NCI-H2029 treated with DMSO at 0.1 percent for 48 hours (cell line): ENCODE data around the gene NRG2.

Experiments
- DNase-seq: peaks from one replicate; lab custom pipeline; 2025; lab: John Stamatoyannopoulos, UW

Gene NRG2

GRCh38 chr5:139968547-139969261 is 74.4 kb downstream of the NRG2 start:
- DNase-seq: peak; percentile 57

GRCh38 chr5:139967353-139967752 is 75.7 kb downstream of the NRG2 start:
- DNase-seq: no peak

- DNase-seq: no peak
These were observed 76.2 kb downstream of the NRG2 start for GRCh38 chr5:139966856-139967255.

- no peak for DNase-seq
These were observed 78.0 kb downstream of the NRG2 start for GRCh38 chr5:139964994-139965565.

DNA sequence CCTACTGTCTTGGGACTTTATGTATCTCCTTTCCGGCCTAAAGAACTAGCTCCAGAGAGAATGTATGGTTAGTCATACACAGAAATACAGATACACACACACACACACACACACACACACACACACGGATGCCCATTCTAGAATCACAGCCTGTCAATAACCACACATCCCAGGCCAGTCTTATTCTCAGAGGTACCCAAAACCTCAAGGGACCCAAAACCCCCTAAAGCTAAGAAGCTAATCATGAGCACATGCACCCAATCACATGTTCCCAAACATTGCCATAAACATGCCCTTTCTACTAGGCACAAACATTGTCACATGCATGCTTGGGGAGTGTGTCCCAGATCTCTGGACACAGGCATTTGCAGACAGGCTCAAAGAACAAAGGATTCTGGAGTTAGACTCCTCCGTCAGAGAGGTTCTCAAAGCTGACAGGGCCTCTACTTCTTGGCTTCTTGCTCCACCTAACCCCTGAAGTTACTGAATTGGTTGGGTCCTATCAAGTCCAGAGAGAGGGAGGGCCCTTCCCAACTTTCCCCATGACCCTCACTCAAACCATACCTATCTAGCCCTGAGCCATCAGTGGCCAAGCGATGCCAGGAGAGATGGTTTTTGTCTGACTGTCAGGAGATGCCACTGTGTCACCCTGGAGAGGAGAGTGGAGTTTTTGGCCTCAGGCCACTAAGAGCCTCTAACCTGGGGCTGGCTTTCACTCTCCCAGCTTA is 78.7 kb downstream of the NRG2 start:
- DNase-seq: no peak

DNA sequence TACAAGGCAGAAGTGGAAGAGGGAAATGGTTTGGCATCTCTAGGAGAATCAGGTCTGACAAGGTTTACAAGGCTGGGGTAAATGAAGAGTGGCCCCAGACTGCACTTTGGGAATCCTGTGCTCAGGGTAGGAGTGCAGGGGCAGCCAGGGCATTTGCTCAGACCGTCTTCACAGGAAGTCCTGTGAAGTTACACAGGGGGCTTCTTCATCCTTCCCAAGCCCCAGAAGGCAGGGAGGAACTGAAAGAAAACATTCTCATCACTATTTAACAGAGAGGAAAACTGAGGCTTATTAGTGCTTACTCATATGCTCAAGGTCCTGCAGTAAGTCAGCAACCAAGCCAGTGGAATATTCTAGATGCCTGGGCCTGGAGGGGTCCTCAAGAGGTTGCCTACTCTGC is 80.7 kb downstream of the NRG2 start:
- DNase-seq: no peak

- DNase-seq: no peak
These were observed 81.5 kb downstream of the NRG2 start for GRCh38 chr5:139961435-139962157.

GRCh38 chr5:139960723-139961383 is 82.2 kb downstream of the NRG2 start:
- DNase-seq: no peak

DNA sequence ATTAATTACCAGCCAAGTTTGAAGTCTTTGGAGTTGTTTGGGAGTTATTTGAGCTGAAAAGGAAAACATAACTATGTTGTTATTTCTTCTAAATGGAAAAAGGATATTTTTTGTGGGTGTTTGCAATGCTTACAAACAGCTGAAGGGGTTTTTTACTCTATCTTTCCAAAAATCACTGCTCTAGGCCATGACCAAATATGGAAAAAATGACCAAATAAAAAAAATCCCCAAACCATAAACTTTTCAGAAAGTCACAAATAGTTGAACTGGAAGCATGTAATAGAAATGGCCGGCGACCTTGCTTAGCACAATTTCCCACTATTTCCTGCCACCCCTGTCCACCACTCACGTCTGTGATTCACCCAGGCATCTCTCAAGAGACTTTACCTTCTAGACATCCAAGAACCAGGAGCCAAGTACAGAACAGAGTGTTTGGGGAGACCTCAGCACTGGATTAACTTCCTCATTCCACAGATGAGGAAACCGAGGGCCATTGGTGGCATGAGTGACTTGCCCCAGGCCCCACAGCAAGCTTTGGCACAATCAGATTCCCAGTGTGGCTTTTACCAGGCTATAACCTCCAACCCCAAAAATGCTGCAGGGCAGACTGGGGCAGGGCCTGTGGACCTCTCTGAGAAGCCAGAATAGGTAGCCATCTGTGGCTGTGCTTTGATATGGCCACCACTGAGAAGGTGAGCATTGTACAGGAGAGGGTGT is 84.5 kb downstream of the NRG2 start:
- no peak for DNase-seq

GRCh38 chr5:139956342-139956741 is 86.8 kb downstream of the NRG2 start:
- no peak for DNase-seq

GRCh38 chr5:139955616-139956273 is 87.4 kb downstream of the NRG2 start:
- no peak for DNase-seq

DNA sequence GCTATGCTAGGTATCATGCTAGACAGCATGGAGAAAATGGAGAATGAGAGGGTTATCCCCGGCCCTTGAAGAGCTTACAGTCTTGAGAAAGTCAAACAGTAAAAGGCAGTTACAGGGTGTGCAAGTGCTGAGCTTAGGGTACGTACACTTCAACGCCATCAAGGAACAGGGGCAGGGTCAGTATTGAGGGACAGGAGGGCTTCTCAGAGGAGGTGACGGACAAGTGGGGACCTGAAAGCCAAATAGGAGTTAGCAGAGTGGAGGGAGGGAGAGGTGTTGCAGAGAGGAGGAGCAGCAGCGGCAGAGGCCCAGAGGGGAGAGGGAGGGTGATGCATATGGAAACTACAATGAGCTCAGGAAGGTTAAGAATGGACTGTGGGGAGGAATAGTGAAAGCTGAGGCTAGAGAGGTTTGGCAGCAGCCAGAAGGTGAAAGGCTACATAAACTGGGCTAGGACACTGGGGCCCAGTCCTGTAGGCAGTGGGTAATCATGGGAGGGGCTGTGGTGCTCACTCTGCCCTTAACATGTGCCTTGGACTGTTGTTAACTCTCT is 88.0 kb downstream of the NRG2 start:
- no peak for DNase-seq

DNA sequence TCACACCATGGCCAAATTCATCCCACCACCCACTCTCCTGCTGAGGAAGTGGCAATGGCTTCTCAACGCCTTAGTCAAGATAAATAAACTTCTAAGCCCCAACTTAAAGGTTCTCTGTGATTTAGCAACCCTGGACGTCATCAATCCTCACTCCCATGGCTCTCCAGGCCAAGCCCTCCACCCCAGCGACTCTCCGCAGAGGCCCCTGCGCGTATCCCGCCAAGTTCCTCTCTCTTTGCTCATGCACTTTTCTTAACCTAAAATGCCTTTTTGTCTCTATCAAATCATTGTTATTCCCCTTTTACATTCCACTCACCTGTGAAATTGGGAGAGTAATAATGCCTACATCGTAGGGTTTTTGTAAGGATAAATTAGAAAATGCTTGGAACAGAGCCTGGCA is 88.6 kb downstream of the NRG2 start:
- DNase-seq: no peak

- DNase-seq: no peak
These were observed 89.1 kb downstream of the NRG2 start for GRCh38 chr5:139954022-139954421.

GRCh38 chr5:139952574-139952973 is 90.5 kb downstream of the NRG2 start:
- DNase-seq: no peak

GRCh38 chr5:139951983-139952382 is 91.1 kb downstream of the NRG2 start:
- no peak for DNase-seq

DNA sequence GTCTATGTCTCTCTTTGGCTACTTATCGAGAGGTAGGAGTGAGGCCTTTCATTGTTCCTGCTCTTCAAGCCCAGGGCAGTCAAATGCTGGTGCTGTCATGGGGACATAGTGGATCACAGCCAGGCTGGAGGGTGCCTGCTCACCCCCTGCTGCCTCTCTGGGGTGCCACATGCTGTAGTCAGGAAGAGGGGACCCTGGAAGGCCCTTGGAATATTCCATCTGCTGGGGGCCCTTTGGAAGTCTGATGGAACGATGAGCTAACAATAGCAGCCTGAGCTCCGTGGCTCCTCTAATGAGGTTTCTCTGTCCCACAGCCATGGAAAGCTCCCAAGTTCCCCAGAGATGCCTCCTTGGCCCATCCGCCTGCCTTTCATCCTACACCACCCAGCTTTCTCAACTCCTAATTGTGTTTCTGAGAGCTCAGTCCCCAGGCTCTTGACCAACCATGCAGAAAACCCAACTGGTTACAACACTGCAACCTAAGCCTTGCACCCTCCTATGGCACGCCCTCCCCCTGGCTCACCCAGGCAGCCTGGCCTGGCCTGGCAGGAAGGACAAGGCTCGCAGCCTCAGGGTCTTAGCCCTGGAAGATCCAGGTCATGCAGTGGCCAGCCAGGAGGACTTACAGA is 91.7 kb downstream of the NRG2 start:
- no peak for DNase-seq

DNA sequence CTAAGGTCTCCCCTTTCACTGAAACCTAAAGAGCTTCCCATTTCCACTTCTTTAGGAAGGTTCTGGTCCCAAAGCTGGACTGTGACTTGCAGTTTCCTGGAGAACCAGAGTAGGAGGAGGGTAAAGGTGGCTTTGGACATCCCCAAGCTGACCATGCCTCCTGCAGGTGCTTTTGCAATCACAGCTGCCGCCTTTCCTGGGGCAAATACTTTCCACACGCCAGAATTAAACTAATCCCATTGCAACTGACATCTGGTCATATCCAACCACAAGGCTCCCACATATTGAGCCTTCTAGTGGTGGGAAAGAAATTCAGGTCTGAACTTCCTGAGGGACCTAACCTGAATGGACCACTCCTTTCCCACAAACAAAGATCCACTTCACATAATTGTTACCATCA is 92.7 kb downstream of the NRG2 start:
- DNase-seq: no peak

DNA sequence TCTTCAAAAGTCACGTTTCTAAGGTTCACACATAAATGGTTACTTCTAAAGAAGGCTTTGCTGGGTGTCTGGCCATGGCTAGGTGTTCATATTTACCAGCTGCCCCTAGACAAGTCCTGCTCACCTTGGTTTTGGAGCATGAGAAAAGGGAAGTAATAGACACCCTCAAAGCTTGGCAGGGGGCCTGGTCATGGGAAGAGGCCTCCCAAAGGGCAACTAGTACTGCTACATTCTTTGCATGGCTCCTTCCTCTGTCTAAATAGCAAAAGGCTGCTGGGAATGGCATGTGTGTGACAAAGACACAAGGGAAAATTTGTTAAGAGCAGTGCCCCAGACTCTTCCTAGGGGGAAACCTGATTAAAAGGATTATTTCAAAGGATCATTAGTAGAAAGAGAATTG is 93.4 kb downstream of the NRG2 start:
- no peak for DNase-seq

DNA sequence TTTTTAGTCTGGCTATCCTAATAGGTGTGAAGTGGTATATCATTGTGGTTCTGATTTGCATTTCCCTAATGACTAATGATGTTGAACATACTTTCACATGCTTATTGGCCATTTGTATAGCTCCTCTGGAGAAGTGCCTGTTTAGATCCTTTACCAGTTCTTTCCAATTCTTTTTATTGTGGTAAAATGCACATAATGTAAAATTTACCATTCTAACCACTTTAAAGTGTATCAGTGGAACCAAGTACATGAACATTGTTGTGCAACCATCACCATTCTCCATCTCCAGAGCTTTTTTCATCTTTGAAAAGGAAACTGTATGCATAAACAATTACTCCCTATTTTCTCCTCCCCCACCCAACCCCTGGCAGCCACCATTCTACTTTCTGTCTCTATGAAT is 95.4 kb downstream of the NRG2 start:
- no peak for DNase-seq
